KMS-11 (cell line): ENCODE data around the gene ZBTB1.

ENCODE experiments used
- H2AFZ ChIP-seq: fragments of 200-600 bp; sonication (generic); 2 replicates; pipeline ENCODE4 v1.6.1; 2016; ENCODE audit warnings: antibody characterized with exemption, mixed run types, low read depth
- H3K27ac ChIP-seq: fragments of 200-600 bp; sonication (generic); 2 replicates; pipeline ENCODE4 v1.6.1; 2016; ENCODE audit warnings: mild to moderate bottlenecking, mixed run types
- H3K27me3 ChIP-seq: fragments of 200-600 bp; sonication (generic); 2 replicates; pipeline ENCODE4 v1.6.1; 2017; ENCODE audit warnings: mild to moderate bottlenecking, low read depth, mixed run types, moderate library complexity; ENCODE audit not compliant: insufficient read depth
- H3K36me3 ChIP-seq: fragments of 200-600 bp; sonication (generic); 2 replicates; pipeline ENCODE4 v1.6.1; 2017; ENCODE audit warnings: mild to moderate bottlenecking, mixed run types; ENCODE audit not compliant: insufficient read depth
- H3K4me1 ChIP-seq: fragments of 200-600 bp; sonication (generic); 2 replicates; pipeline ENCODE4 v1.6.1; 2016; ENCODE audit warnings: mild to moderate bottlenecking, low read depth, mixed run types; ENCODE audit not compliant: poor library complexity, severe bottlenecking
- H3K4me2 ChIP-seq: fragments of 200-600 bp; sonication (generic); 2 replicates; pipeline ENCODE4 v1.7.0; 2016; ENCODE audit warnings: mild to moderate bottlenecking, mixed run types
- H3K4me3 ChIP-seq: fragments of 200-600 bp; sonication (generic); IDR thresholded peaks from 2 replicates; pipeline ENCODE4 v1.6.1; 2017; ENCODE audit warnings: low read depth, low read length, mixed read lengths; ENCODE audit not compliant: insufficient read depth
- H3K79me2 ChIP-seq: fragments of 200-600 bp; sonication (generic); 2 replicates; pipeline ENCODE4 v1.6.1; 2016; ENCODE audit warnings: low read depth, mixed run types; ENCODE audit not compliant: insufficient read depth
- H3K9ac ChIP-seq: fragments of 200-600 bp; sonication (generic); 2 replicates; pipeline ENCODE4 v1.6.1; 2016; ENCODE audit warnings: mild to moderate bottlenecking, mixed run types
- H4K20me1 ChIP-seq: fragments of 200-600 bp; sonication (generic); 2 replicates; pipeline ENCODE4 v1.6.1; 2016; ENCODE audit warnings: mild to moderate bottlenecking, mixed run types; ENCODE audit not compliant: insufficient read depth
- CTCF ChIP-seq: fragments of 200-600 bp; sonication (generic); conservative IDR thresholded peaks from 2 replicates; pipeline ENCODE4 v1.6.1; 2017; ENCODE audit warnings: low read depth, mild to moderate bottlenecking, antibody characterized with exemption, low read length, moderate library complexity, mixed read lengths

The ZBTB1 gene

GRCh38 chr14:64488590-64489099 is 15.9 kb upstream of the ZBTB1 start:
- Histone ChIP-seq H3K36me3 (no peaks in the 10 kb centered on the region), H2AFZ (no peak overlapping the region), H3K4me2 (no peak overlapping the region), H3K27ac (no peak overlapping the region), H3K4me3 (no peak overlapping the region), H3K9ac (no peak overlapping the region), H3K79me2 (no peaks in the 10 kb centered on the region), H3K27me3 (no peaks in the 10 kb centered on the region), H3K4me1 (no peaks in the 10 kb centered on the region), H4K20me1 (no peaks in the 10 kb centered on the region)
- TF ChIP-seq CTCF: no peak

GRCh38 chr14:64491637-64492036 is 12.9 kb upstream of the ZBTB1 start:
- Histone ChIP-seq H3K27ac (no peak overlapping the region), H3K27me3 (no peaks in the 10 kb centered on the region), H3K79me2 (no peaks in the 10 kb centered on the region; the same call in 1 of the 2 replicates), H2AFZ (no peak overlapping the region), H3K9ac (no peak overlapping the region), H3K36me3 (no peaks in the 10 kb centered on the region), H3K4me3 (no peak overlapping the region), H3K4me1 (no peaks in the 10 kb centered on the region), H4K20me1 (no peaks in the 10 kb centered on the region), H3K4me2 (no peak overlapping the region)
- no peak for TF ChIP-seq CTCF

- Histone ChIP-seq H3K4me1 (no peaks in the 10 kb centered on the region), H2AFZ (no peak overlapping the region), H3K79me2 (no peaks in the 10 kb centered on the region; the same call in 1 of the 2 replicates), H3K27ac (no peak overlapping the region), H3K4me2 (no peak overlapping the region), H3K4me3 (no peak overlapping the region), H4K20me1 (no peaks in the 10 kb centered on the region), H3K9ac (no peak overlapping the region), H3K27me3 (no peaks in the 10 kb centered on the region), H3K36me3 (0 out of 2 replicates have a peak, but pooled peaks cover 2% of the 10 kb centered on the region)
- no peak for TF ChIP-seq CTCF
Measured at GRCh38 chr14:64493455-64493854, 11.1 kb upstream of the ZBTB1 start.

- 0 out of 2 replicates have a peak, but pooled peaks cover 2% of the 10 kb centered on the region for H3K36me3 ChIP-seq
- H3K4me2 ChIP-seq: no peak overlapping the region
- H2AFZ ChIP-seq: no peak overlapping the region
- H3K4me3 ChIP-seq: no peak overlapping the region
- H3K4me1 ChIP-seq: peaks cover 13% of the 10 kb centered on the region
- no peak overlapping the region for H3K9ac ChIP-seq
- H3K79me2 ChIP-seq: peaks cover 16% of the 10 kb centered on the region
- H3K27ac ChIP-seq: no peak overlapping the region
- TF ChIP-seq CTCF: no peak
- H3K27me3 ChIP-seq: no peaks in the 10 kb centered on the region
- no peaks in the 10 kb centered on the region for H4K20me1 ChIP-seq
Measured at GRCh38 chr14:64495252-64495651, 9.3 kb upstream of the ZBTB1 start.
